GM19328 (cell line): Measurements from ENCODE around the gene PCARE.

Experiments
- ATAC-seq: cut with Tn5 transposase; IDR thresholded peaks from one replicate; pipeline ENCODE4 v1.9.1; 2021; ENCODE audit warnings: mild to moderate bottlenecking, moderate library complexity; ENCODE audit not compliant: unreplicated experiment

PCARE gene

GRCh38 chr2:29064346-29064715 is 10.0 kb downstream of the PCARE start:
- no peak for ATAC-seq

GRCh38 chr2:29063646-29064345 is 10.5 kb downstream of the PCARE start:
- ATAC-seq: no peak

- no peak for ATAC-seq
These were observed 11.3 kb downstream of the PCARE start for GRCh38 chr2:29063056-29063455.

GRCh38 chr2:29062371-29062770 is 12.0 kb downstream of the PCARE start:
- no peak for ATAC-seq

- ATAC-seq: no peak
These were observed 12.7 kb downstream of the PCARE start for GRCh38 chr2:29061616-29062015.

- ATAC-seq: no peak
These were observed 13.1 kb downstream of the PCARE start for GRCh38 chr2:29061176-29061575.

GRCh38 chr2:29060441-29060840 is 13.9 kb downstream of the PCARE start:
- ATAC-seq: no peak

GRCh38 chr2:29059624-29060023 is 14.7 kb downstream of the PCARE start:
- no peak for ATAC-seq

GRCh38 chr2:29057006-29057405 is 17.3 kb downstream of the PCARE start:
- ATAC-seq: no peak

- ATAC-seq: no peak
These were observed 17.9 kb downstream of the PCARE start for GRCh38 chr2:29056452-29056851.

GRCh38 chr2:29055601-29056000 is 18.7 kb downstream of the PCARE start:
- no peak for ATAC-seq

- no peak for ATAC-seq
These were observed 19.9 kb downstream of the PCARE start for GRCh38 chr2:29054430-29054829.

- ATAC-seq: no peak
These were observed 20.5 kb downstream of the PCARE start for GRCh38 chr2:29053670-29054400.

GRCh38 chr2:29053223-29053622 is 21.1 kb downstream of the PCARE start:
- ATAC-seq: no peak

GRCh38 chr2:29052807-29053206 is 21.5 kb downstream of the PCARE start:
- no peak for ATAC-seq

GRCh38 chr2:29051730-29052129 is 22.6 kb downstream of the PCARE start:
- ATAC-seq: no peak

- ATAC-seq: no peak
These were observed 23.7 kb downstream of the PCARE start for GRCh38 chr2:29050591-29050990.

GRCh38 chr2:29047083-29047845 is 27.1 kb downstream of the PCARE start:
- no peak for ATAC-seq

GRCh38 chr2:29046321-29046720 is 28.0 kb downstream of the PCARE start:
- no peak for ATAC-seq

GRCh38 chr2:29044459-29044858 is 29.9 kb downstream of the PCARE start:
- no peak for ATAC-seq

GRCh38 chr2:29042561-29043075 is 31.7 kb downstream of the PCARE start:
- ATAC-seq: no peak
